Activated naive CD4-positive, alpha-beta T cell treated with anti-CD3 and anti-CD28 coated beads, Interleukin-2, amount 50 U/mL, for 16 hours (primary cell): ENCODE measurements around the gene RPS6KA6.
A peak's percentile ranks its signal among the peaks of the same experiment; 100 is the strongest.

Experiments used
- DNase-seq: peaks from one replicate; pipeline ENCODE4 v3.0.0-alpha.2; 2020

Gene RPS6KA6

GRCh38 chrX:84187533-84188319, at the start of gene RPS6KA6:
RPS6KA6 (minus strand) TSS chrX:84188199; CDS start chrX:84187899, 300 bp downstream.
- DNase-seq, result peak; percentile 10

DNA sequence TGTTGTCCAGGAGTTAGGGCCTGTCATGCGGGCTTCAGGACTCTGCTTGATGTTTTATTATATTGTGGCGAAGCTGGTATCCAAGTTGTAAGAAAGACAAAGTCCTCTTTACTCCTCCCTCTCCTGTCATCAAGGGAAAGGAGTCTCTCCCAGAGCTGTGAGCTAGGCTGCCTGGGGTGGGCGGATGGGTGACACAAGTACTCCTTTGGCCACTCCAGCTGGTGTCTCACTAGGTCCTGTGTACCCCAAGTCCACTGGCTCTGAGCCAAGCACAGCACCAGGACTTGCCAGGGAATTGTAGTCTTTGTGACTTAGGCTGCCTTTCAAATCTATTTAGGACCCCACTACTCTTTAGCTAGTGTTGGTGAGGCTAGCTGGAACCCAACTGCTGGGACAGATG, 36.7 kb upstream of the RPS6KA6 start:
- no peak for DNase-seq

GRCh38 chrX:84223261-84223660, 35.3 kb upstream of the RPS6KA6 start:
- DNase-seq, result no peak

DNA sequence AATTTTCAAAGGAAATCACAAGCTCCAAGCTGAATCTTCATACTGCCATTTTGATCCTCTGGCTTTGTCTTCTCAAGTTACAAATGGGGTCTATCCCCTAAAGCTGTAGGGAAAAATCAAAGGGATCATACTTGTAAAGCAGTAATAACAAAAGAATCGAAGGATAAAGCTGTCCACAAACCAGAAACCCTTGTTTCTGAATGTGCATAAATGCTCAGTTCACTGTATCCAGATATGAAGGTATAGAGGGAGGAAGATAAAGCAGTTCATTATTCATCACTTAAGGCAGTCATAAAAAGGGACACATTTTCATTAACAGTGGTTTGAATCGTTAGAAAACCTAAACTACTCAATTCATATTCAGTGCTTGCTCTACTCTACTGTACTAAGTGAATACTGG, 33.2 kb upstream of the RPS6KA6 start:
- DNase-seq, result no peak

DNA sequence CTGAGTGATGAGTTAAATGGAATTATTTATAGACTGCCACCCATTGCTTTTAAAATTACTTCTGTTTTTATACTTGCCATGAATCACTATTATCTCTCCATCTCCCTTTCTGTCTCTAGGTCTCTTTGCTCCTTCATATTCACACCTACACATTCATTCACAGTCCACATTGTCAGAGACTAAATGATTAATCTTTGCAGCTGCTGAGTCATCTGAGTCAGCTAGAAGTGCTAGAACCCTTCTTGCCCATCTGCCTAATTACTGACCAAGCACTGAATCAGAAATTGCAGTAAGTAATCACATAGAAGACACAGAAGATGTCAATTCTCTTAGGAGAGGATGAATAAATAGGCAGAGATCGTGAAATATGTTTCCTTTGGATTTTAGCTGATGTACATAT, 31.6 kb upstream of the RPS6KA6 start:
- DNase-seq, result no peak

DNA sequence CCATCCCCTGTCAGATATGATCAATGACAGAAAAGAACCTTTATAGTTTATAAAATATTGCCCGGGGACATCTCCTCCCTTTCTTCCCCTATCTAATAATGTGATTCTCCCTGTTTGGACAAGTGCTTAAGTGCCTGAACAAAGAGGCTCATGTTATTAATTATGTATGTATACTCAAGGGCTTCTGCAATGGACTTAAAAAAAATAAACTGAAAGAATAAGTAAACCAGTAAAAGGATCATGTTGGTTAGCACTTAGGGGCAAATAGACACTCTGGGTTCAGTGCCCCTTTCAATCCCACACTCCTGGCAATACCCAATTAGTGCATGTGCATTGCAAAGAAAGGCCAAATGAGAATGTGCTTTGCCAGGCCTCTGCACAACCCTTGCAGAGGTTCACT, 30.7 kb upstream of the RPS6KA6 start:
- no peak for DNase-seq

DNA sequence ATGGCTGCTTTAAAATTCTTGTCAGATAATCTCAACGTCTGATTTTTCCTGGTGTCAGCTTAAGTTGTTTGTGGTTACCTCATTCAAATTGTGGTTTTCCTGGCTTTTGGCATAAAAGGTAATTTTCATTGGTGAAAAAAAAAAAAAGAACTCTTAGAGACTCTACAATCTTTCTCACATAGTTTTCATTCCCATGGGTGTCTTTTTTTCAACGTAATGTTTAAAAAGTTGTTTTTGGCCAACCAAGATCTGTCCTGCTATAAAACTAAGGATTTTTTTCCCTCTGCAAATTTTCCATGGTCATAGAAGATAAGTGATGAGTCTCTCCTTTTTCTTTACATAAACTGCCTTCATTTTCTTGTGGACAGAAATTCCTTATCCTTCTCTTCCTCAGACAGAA, 28.9 kb upstream of the RPS6KA6 start:
- no peak for DNase-seq

DNA sequence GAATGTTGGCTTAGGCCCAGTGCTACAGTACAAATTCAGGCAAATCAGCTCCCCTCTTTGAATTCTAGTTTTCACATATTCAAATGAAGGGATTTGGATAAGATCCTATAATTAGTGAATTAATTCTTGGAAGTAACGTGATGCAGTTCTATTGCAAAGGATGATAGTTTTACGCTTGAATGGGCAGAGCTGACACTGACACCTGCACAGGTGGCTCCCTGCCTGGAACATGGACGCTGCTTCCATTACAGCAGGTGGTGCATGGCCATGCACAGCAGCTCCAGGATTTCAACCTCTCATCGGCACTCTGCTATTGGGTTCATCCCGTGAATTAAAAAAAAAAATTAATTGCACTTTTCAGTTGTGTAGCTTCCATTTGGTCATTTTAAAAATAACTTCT, 28.4 kb upstream of the RPS6KA6 start:
- DNase-seq, result no peak

DNA sequence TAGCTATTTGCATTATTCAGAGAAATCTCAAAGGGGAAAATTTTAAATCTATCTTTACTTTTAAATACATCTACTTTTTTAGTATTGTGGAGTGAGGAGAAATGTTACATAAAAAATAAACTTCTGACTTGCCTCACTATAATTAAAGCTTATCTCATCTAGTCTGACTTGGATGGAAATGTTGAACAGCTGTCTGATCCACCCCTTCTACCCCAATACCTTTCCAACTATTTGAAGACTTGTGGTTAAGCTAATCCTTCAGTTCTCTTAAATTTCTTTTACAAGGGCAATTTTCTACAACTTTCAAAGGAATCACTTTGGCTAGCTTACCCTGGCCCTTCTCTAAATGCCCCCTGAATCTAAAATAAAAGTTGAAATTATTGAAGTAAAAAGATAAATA, 17.3 kb upstream of the RPS6KA6 start:
- no peak for DNase-seq

- DNase-seq, result no peak
These were observed 11.7 kb upstream of the RPS6KA6 start for GRCh38 chrX:84199688-84200087.

- no peak for DNase-seq
These were observed 9.6 kb upstream of the RPS6KA6 start for GRCh38 chrX:84197550-84197949.

GRCh38 chrX:84192006-84192405, 4.0 kb upstream of the RPS6KA6 start:
- no peak for DNase-seq

- DNase-seq, result no peak
These were observed 1.1 kb upstream of the RPS6KA6 start for GRCh38 chrX:84189125-84189524.

DNA sequence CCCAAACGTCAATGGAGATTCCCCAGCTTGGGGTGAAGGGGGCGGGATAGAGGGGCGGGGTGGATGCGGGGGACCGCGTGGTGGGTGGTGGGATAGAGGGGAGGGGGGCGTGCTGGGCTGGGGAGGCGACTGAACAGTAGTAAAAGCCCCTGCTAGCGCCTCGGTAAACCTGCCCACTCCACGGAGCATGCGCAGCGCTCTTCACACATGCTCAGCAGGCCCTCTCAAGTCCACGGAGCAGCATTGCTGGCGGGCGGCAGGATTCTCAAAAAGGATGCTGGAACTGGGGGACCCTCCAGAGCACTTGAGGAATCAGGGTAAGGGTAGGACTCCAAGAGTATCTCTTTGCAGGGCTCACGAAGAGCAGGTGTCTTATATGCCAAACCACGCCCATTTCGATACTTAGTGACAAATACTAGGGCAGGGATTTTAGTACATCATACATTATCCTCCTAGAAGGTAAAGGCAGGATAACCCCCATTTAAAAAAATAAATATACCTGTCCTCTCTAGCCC, 378 bp upstream of the RPS6KA6 start:
- peak; percentile 8 for DNase-seq

- DNase-seq, result no peak
These were observed 1.1 kb downstream of the RPS6KA6 start for GRCh38 chrX:84186603-84187532.

DNA sequence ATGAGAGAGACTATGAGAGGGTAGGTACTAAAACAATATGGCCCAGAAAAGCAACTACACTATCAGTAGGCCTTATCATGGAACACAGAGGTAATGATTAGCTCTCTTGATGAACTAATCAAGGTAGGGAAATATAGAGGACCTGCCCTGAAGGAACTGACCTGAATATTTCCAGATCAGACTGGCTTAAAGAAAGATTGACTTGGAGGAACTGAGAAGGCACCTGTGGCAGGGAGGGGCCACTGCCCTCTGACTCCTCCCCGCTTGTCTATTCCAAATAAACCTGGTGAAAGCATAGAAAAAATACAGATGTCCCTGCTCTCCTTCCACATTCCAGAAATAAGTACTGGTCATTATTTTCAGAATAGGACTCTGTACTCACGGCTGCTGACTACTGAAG, 5.5 kb downstream of the RPS6KA6 start:
- no peak for DNase-seq

DNA sequence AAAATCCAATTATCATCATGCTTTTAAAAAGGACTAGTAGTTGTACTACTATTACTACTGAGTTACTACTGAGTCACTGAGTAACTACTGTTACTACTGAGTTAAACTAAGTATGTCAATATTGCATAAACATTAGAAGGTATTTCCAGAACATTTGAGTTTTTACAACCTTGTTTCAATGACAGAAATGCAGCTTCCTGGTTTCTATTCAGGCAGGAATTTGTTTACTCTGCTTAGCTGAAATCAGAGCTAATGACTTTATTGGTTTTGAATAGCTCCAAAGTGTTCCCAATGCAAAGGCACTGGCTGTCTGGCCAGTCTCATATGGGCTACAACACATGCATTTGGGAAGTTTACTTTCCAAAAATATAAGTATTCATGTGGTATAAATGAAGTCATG, 12.0 kb downstream of the RPS6KA6 start:
- DNase-seq, result no peak

DNA sequence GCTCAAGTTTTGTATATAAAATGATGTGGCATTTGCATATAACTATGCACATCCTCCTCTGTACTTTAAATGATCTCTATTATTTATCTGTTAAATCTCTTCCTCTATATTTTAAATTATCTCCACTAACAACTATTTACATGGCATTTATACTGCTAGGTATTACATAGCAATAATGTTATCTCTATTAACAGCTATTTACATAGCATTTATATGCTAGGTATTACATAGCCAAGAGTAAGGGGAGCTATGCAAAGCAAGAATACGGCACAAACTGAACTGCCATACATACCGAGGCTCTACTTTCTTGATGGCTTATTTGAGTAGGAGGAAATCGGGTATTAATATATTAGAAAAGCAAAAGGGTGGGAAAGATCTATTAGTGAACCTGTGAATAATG, 12.7 kb downstream of the RPS6KA6 start:
- DNase-seq, result no peak

DNA sequence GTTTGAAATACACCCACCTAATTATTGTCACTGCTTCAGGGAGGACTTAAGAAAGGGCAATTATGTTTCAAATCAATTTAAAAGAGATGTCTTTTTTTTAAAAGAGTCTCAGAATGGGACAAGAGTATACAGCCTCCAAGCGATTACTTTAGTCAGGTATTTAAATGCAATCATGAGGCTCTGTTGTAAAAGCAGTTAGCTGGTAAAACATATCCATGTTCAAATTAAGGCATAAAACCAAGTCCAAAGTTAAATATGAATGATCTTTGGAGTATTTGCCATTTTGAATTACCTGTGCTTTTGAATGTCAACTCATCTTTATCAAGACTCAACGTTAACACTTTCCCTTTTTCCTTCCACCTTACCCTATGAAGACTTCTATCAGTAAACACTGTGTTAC, 13.7 kb downstream of the RPS6KA6 start:
- no peak for DNase-seq

DNA sequence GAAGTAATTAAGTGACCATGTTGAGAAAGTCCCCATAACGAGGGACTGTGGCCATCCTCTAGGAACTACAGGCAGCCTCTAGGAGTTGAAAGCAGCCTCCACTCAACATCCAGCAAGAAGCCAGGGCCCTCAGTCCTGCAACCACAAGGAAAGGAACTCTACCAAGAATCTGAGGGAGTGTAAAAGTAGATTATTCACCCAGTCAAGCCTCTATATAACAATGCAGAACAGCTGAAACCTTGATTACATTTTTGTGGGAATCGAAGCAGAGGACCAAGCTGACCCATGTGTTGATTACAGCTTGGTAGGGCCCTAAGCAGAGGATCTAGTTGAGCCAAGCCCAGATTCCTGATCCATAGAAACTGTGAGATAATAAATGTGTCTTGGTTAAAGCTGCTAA, 17.1 kb downstream of the RPS6KA6 start:
- no peak for DNase-seq

GRCh38 chrX:84168574-84168973, 19.4 kb downstream of the RPS6KA6 start:
- DNase-seq, result no peak

GRCh38 chrX:84168095-84168494, 19.9 kb downstream of the RPS6KA6 start:
- no peak for DNase-seq

DNA sequence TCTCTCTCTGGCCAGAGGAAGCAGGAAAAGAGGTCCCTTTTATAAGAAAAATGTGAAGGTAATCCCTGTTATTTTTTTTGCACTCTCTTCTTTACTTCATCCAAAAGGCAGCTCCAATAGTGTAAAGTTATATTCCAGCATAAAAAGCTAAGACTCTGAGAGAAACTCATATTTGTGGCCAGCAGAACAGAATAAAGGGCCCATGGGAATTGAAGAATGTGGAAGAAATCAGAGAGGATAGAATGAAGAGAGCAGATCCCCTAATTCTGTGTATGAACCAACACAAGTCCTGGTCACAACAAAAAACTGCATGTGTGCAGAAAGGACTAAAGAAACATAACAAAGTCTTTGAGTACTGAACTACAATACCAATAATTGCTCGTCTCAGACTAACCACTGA, 22.3 kb downstream of the RPS6KA6 start:
- no peak for DNase-seq

DNA sequence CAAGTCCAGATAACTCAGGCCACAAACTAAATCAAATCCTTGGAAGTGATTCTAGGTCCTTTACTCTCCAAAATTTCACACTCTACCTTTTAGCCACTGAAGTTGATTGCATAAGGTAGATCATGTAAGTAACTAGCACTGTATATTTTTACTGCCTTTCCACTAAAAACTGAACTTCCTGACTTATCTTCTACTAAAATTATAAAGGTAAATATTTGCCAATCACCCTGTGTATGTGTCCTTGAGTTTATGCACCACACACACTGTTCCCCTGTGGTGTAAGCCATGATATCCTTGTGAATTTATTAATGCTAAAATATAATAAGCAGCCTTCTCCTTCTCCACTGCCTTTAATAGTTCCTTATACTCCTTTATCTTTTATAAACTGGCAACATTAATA, 25.6 kb downstream of the RPS6KA6 start:
- DNase-seq, result no peak
